NCI-H1930 (cell line): ENCODE data around the gene SMTNL2.
"Not testable (repeated sequence)": the region's sequence is repeated elsewhere in the genome, so short reads cannot be mapped to it uniquely, and the experiment has no call there.

Experiments used
- DNase-seq, 2 experiments: peaks; one replicate each; lab custom pipeline; 2025; lab: John Stamatoyannopoulos, UW

SMTNL2 gene

DNA sequence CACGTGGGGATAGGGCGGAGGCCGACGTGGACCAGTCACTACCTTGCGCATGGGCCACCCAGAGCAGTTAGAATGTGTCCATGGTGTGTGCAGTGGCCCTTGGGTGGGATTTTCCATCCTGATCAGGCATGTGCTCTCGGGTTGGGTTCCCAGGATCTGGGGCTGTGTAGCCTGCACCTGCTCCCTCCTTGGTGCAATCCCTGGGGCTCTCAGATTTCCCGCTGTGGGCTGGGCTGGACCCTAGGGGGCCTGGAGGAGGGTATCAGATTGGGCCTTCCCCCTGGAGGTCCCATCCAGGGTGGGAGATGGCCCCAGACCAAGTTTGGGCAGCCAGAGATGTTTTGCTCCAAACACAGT is 1.3 kb downstream of the SMTNL2 start:
- no peak for DNase-seq

DNA sequence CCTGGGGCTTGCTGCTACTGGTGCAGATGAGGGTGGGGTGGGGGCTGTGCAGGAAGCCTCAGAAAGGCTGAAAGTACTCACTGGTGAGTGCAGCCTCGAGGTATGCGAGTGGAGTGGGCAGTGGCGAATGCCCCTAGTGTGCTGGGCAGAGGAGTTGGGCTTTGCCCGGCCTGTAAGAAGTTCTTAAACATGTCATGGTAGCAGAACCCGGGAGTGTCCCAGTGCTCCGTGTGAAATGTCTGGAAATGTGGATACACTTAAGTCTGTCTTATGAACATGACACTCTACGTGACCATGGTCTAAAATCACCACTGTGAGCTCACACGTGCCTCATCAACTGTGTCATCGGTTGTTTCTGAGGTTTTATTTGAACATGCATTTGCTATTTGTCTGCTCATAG is 1.7 kb downstream of the SMTNL2 start:
- no peak for DNase-seq

- DNase-seq: no peak
Observed at GRCh38 chr17:4587195-4587594, 2.9 kb downstream of the SMTNL2 start.

GRCh38 chr17:4587803-4588202 is 3.5 kb downstream of the SMTNL2 start:
- DNase-seq: no peak

GRCh38 chr17:4588391-4588790 is 4.1 kb downstream of the SMTNL2 start:
- DNase-seq: no peak

DNA sequence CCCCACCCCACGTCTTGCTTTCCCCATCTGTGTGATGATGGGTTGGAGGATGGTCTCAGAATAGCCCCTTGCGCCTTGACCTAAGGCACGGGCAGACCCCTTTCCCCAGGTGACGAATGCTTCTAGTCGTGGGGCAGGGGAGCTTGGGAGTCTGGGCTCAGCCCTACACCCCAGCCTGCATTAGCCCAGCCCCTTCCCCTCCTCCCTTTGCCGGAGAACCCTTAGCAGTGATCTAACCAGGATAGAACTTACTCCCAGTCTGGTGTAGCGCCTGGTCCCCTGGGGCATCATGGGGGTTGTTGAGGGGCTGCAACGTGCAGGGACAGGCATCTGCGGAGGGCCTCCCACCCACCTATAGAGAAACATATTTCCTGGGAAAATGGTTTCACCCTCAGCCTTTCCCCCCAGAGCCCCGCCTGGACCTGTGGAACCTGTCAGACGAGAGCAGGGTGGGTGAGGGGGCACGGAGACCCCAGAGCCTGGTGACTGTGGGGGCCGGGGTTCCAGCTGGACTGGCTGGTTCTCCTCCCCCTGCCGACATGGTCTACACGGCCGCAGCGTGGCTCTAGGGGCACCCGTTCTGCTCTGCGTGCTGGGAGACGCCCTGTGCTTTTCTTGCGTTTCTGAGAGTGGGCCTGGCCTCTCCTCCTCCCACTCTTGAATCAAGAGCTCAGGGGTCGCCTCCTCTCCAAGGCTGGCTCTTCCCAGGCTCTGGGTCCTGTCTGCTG is 4.7 kb downstream of the SMTNL2 start:
- no peak for DNase-seq

GRCh38 chr17:4590042-4590441 is 5.7 kb downstream of the SMTNL2 start:
- DNase-seq: not testable (repeated sequence)

DNA sequence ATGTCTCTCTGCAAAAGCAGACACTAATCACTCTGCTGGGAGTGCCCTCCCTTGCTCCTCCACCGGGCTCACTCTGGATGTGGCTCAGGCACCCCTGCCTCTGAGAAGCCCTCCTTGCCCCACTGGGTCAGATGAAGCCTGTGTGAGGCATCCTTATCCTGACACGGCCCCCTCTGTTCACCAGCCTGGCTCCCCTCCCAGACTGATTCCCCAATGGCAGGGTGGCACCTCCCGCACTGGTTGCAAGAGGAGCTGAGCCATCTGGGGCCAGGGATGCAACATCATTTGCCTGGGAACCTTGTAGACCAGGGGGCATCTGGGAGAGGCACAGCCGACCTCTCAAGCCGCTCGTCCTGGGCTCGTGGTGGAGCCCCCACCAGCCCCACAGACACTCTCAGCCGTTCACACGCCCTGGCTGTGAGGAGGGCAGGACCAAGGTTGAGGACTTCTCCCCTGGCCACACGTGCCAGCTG is 6.7 kb downstream of the SMTNL2 start:
- no peak for DNase-seq

GRCh38 chr17:4591529-4591928 is 7.2 kb downstream of the SMTNL2 start:
- DNase-seq: no peak

DNA sequence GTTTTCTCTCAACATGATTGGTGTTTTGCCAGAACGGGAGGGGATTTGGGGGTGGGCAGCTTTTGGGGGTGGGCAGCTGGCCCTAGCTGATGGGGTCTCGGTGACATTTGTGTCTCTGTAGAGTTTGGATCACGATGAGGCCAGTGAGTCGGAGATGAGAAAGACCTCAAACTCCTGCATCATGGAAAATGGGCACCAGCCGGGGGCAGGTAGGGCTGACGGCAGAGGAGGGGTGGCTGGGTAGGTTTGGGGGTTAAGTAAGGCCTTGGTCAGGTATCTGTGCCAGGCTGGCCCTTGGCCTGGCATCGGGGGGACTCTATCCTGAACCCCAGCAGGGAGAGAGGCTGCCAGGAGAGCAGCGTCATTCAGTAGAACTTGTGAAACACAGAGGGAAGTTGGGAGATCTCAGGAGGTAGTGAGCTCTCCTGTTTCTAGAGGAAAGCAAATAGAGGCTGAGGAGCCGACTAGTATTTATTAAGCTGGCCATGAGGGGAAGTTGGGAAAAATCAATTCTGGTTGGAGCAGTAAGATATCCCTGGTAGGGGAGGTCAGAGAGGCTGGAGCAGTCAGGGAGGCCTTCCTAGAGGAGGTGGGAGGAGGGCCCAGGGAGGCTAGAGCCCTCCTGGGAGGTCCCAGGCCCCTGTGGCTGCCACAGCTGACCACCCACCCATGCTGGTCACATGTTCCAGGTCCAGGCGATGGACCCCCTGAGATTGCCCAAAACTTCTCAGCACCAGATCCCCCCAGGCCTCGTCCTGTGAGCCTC is 8.1 kb downstream of the SMTNL2 start:
- no peak for DNase-seq

- no peak for DNase-seq
Observed at GRCh38 chr17:4593021-4593421, 8.7 kb downstream of the SMTNL2 start.

DNA sequence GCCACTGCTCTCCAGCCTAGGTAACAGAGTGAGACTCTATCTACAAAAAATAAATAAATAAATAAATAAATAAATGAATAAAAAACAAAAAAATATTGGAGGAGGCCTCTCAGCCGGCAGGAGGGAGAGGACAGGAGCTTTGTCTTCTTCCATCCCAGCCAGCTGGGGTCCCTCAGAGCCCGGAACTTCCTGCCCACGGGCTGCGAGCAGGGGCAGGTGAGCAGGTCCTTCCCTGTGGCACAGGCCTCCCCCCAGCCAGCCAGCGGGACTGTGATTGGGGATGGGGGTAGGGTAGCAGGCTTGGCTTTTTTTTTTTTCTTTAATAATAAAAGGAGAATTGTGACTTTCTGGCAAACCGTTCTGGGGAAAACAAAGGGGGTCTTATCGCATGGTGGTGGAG is 10.1 kb downstream of the SMTNL2 start:
- no peak for DNase-seq

- DNase-seq: no peak
Observed at GRCh38 chr17:4594931-4595684, 10.8 kb downstream of the SMTNL2 start.

GRCh38 chr17:4595685-4596342 is 11.5 kb downstream of the SMTNL2 start:
- DNase-seq: not testable (repeated sequence)

- DNase-seq: no peak
Observed at GRCh38 chr17:4596636-4597380, 12.5 kb downstream of the SMTNL2 start.

GRCh38 chr17:4597975-4598374 is 13.6 kb downstream of the SMTNL2 start:
- DNase-seq: no peak

DNA sequence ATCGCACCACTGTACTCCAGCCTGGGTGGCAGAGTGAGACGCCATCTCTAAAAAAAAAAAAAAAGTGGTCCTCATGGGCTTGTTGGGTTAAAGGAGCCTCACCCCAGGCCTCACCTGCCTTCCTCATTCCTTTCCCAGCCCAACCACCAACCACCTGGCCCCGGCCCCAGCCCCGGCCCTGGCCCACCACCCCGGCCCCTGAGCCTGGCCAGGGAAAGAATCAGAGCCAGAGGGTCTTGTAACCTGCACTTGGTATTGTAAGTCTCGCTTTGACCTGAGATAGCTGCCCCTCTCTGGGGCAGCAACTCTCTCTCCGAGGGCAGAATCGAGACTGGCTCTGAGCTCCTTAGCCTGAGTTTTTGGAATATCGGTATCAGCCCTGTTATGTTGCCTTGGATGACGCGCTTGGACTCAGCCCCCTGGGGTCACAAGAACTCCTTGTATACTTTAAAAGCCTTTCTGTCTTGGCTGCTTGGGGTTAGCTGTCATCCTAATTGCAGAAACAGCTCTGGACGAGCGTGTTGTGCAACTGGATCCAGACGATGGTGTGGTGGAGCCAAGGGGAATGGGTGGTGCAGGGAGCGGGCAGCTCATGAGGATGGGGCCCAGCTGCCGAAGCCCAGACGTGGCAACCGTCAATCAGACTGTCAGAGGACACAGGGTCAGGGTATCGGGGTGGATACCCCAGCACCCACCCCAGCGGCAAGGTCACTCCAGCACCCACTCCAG is 14.6 kb downstream of the SMTNL2 start:
- no peak for DNase-seq

- peak in 1 of 2 experiments; percentile 42 for DNase-seq
Observed at GRCh38 chr17:4599505-4600281, 15.4 kb downstream of the SMTNL2 start.

DNA sequence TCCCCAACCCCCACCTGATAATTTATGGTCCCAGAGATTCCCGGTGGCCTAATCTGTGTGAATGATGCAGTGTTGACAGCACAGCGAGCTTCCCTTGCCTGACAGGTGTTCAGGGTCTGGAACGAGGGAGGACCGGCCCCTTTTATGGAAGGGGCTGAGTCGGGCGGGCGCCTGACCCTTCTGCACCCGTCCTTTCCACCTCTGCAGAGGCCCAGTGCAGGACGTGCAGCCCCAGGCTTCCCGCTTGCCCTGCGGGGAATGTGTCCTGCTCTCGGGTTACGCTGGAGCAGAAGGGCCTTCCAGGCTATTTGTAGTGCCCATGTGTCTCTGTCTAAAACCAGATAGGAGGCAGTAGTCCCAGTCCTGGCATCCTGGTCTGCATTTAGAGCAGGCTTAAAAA is 16.2 kb downstream of the SMTNL2 start:
- DNase-seq: no peak

GRCh38 chr17:4601326-4601725 is 17.0 kb downstream of the SMTNL2 start:
- DNase-seq: no peak
